ENCODE measurements around the gene ABHD12.

ABHD12 gene

DNA sequence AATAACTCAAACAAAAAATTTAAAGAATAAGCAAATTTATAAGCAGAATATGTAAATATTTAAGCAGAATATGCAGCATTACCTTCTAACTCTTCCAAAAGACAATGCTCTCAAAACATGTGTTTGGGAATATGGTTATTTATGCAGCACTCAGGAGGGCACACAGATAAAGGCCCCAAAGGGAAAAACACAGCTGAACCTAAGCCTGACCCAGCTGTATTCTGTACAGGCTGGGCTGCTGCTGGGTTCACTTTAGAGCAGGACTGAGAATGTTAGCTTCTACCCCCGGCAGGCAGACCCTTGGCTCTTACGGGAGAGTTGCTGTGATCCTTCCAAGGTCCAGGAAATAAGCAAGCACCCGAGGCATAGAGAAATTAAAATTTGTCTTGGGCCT is 37.3 kb downstream of the ABHD12 start:
- H3F3A ChIP-seq (ENCODE audit: insufficient read depth, low read length), result no peaks in the 10 kb centered on the region
- H3K36me3 ChIP-seq (ENCODE audit: insufficient read depth, low read length), result no peaks in the 10 kb centered on the region
- H2AFZ ChIP-seq (ENCODE audit: low read length), result no peak overlapping the region
- no peaks in the 10 kb centered on the region for H3K9me3 ChIP-seq (ENCODE audit: low read length)
- no peaks in the 10 kb centered on the region for H4K20me1 ChIP-seq (ENCODE audit: insufficient read depth, low read length)
- no peaks in the 10 kb centered on the region for H3K27me3 ChIP-seq (ENCODE audit: insufficient read depth, low read length)
- no peak overlapping the region for H3K9ac ChIP-seq (ENCODE audit: low read length)
- H3K4me3 ChIP-seq (ENCODE audit: low read depth, low read length, poor library complexity, severe bottlenecking), result no peak overlapping the region
- peaks cover 16% of the 10 kb centered on the region for H3K79me2 ChIP-seq (ENCODE audit: insufficient read depth, low read length)
- no peak for TF ChIP-seq EZH2 (IDR thresholded peaks at IDR 0.05; ENCODE audit: borderline replicate concordance, low read length)
- TF ChIP-seq, protein P1, sequence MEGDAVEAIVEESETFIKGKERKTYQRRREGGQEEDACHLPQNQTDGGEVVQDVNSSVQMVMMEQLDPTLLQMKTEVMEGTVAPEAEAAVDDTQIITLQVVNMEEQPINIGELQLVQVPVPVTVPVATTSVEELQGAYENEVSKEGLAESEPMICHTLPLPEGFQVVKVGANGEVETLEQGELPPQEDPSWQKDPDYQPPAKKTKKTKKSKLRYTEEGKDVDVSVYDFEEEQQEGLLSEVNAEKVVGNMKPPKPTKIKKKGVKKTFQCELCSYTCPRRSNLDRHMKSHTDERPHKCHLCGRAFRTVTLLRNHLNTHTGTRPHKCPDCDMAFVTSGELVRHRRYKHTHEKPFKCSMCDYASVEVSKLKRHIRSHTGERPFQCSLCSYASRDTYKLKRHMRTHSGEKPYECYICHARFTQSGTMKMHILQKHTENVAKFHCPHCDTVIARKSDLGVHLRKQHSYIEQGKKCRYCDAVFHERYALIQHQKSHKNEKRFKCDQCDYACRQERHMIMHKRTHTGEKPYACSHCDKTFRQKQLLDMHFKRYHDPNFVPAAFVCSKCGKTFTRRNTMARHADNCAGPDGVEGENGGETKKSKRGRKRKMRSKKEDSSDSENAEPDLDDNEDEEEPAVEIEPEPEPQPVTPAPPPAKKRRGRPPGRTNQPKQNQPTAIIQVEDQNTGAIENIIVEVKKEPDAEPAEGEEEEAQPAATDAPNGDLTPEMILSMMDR (IDR thresholded peaks at IDR 0.05; ENCODE audit: low read length), result no peak
- H3K4me1 ChIP-seq (ENCODE audit: insufficient read depth, low read length, severe bottlenecking), result no peaks in the 10 kb centered on the region
- no peak overlapping the region for H3K4me2 ChIP-seq (ENCODE audit: low read length)
- H3K9me2 ChIP-seq (ENCODE audit: low read depth, low read length), result no peaks in the 10 kb centered on the region
- H3K27ac ChIP-seq (ENCODE audit: low read depth, low read length, poor library complexity, severe bottlenecking), result no peak overlapping the region

DNA sequence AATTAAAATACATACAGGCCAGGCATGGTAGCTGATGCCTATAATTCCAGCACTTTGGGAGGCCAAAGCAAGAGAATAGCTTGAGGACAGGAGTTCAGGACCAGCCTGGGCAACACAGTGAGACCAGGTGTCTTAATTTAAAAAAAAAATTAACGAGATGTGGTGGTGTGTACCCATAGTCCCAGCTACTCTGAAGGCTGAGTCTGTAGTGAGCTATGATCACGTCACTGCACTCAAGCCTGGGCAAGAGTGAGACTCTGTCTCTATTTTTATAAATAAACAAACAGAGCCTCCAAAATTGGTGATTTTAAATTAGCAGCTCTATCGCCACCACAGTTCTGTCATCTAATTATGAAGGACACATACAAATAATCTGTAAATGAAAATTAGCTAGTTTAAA is 37.9 kb downstream of the ABHD12 start:
- Histone ChIP-seq H3K79me2 (ENCODE audit: insufficient read depth, low read length) (peaks cover 11% of the 10 kb centered on the region), H3K9ac (ENCODE audit: low read length) (no peak overlapping the region), H3K9me3 (ENCODE audit: low read length) (no peaks in the 10 kb centered on the region), H4K20me1 (ENCODE audit: insufficient read depth, low read length) (no peaks in the 10 kb centered on the region), H3K27ac (ENCODE audit: low read depth, low read length, poor library complexity, severe bottlenecking) (no peak overlapping the region), H3K4me3 (ENCODE audit: low read depth, low read length, poor library complexity, severe bottlenecking) (no peak overlapping the region), H2AFZ (ENCODE audit: low read length) (no peak overlapping the region), H3K4me1 (ENCODE audit: insufficient read depth, low read length, severe bottlenecking) (no peaks in the 10 kb centered on the region), H3F3A (ENCODE audit: insufficient read depth, low read length) (no peaks in the 10 kb centered on the region), H3K9me2 (ENCODE audit: low read depth, low read length) (no peaks in the 10 kb centered on the region), H3K36me3 (ENCODE audit: insufficient read depth, low read length) (no peaks in the 10 kb centered on the region), H3K27me3 (ENCODE audit: insufficient read depth, low read length) (no peaks in the 10 kb centered on the region), H3K4me2 (ENCODE audit: low read length) (no peak overlapping the region)
- TF ChIP-seq EZH2 (IDR thresholded peaks at IDR 0.05; ENCODE audit: borderline replicate concordance, low read length), result no peak
- TF ChIP-seq, protein P1 (IDR thresholded peaks at IDR 0.05; ENCODE audit: low read length), result no peak

DNA sequence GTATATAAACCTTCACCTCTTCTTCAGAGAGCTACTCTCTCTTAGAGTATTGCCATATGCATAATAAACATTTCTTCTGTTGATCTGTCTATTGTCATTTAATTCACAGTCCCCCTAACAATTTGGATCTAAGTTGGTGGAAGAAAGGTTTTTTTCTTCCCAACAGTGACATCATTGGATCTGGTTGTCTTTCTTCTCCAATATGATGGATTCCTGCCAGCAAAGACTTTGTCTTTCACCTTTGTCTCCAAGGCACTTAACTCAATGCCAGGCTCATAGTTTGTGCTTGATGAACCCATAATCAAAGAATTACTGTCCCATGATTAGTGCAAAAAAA is 39.6 kb downstream of the ABHD12 start:
- Histone ChIP-seq H2AFZ (ENCODE audit: low read length) (no peak overlapping the region), H3K79me2 (ENCODE audit: insufficient read depth, low read length) (peaks cover 8% of the 10 kb centered on the region; the same call in 1 of the 2 replicates), H3K27me3 (ENCODE audit: insufficient read depth, low read length) (no peaks in the 10 kb centered on the region), H3K9ac (ENCODE audit: low read length) (no peak overlapping the region), H4K20me1 (ENCODE audit: insufficient read depth, low read length) (no peaks in the 10 kb centered on the region), H3K4me3 (ENCODE audit: low read depth, low read length, poor library complexity, severe bottlenecking) (no peak overlapping the region), H3K4me2 (ENCODE audit: low read length) (no peak overlapping the region), H3F3A (ENCODE audit: insufficient read depth, low read length) (no peaks in the 10 kb centered on the region), H3K4me1 (ENCODE audit: insufficient read depth, low read length, severe bottlenecking) (no peaks in the 10 kb centered on the region), H3K36me3 (ENCODE audit: insufficient read depth, low read length) (no peaks in the 10 kb centered on the region), H3K9me2 (ENCODE audit: low read depth, low read length) (no peaks in the 10 kb centered on the region), H3K9me3 (ENCODE audit: low read length) (no peaks in the 10 kb centered on the region), H3K27ac (ENCODE audit: low read depth, low read length, poor library complexity, severe bottlenecking) (no peak overlapping the region)
- no peak for TF ChIP-seq EZH2 (IDR thresholded peaks at IDR 0.05; ENCODE audit: borderline replicate concordance, low read length)
- TF ChIP-seq, protein P1 (IDR thresholded peaks at IDR 0.05; ENCODE audit: low read length), result no peak

Measured in OCI-LY1 (cell line).